Astrocyte (in vitro differentiated cells and primary cell): ENCODE data around the gene EP300. TPM values are rescaled to one million over a fixed set of nuclear protein-coding genes. Genes with fewer than 3 reads are reported as not detected.
A peak's percentile ranks its signal among the peaks of the same experiment; 100 is the strongest.

ENCODE experiments used
- DNase-seq: peaks from one replicate; pipeline ENCODE4 v3.0.0-alpha.2; 2010; ENCODE audit warnings: low read depth
- FAIRE-seq: peaks from 2 replicates; lab custom pipeline; 2011; peaks lifted over from hg19 to GRCh38; lab: Jason Lieb, UNC
- H2AFZ ChIP-seq: 2 replicates; pipeline ENCODE4 v1.6.0; 2012; ENCODE audit warnings: low read depth, low read length, inconsistent platforms
- H3K27ac ChIP-seq: 2 replicates; pipeline ENCODE4 v1.5.1; 2011; ENCODE audit warnings: low read depth, low read length, inconsistent platforms
- H3K27me3 ChIP-seq: 2 replicates; pipeline ENCODE4 v1.6.0; 2011; ENCODE audit warnings: low read length, inconsistent platforms; ENCODE audit not compliant: insufficient read depth
- H3K36me3 ChIP-seq: 2 replicates; pipeline ENCODE4 v1.5.1; 2011; ENCODE audit warnings: low read length, inconsistent platforms; ENCODE audit not compliant: insufficient read depth
- H3K4me1 ChIP-seq: 2 replicates; pipeline ENCODE4 v1.5.1; 2011; ENCODE audit warnings: low read length, inconsistent platforms; ENCODE audit not compliant: insufficient read depth
- H3K4me2 ChIP-seq: 2 replicates; pipeline ENCODE4 v1.6.0; 2012; ENCODE audit warnings: low read length, inconsistent platforms
- H3K4me3 ChIP-seq: 2 replicates; pipeline ENCODE4 v1.5.1; 2011; ENCODE audit warnings: low read depth, mild to moderate bottlenecking, low read length, inconsistent platforms; ENCODE audit not compliant: insufficient read depth
- H3K79me2 ChIP-seq: 2 replicates; pipeline ENCODE4 v1.6.0; 2012; ENCODE audit warnings: mild to moderate bottlenecking, low read length, inconsistent platforms; ENCODE audit not compliant: insufficient read depth
- H3K9ac ChIP-seq: 2 replicates; pipeline ENCODE4 v1.6.0; 2012; ENCODE audit warnings: mild to moderate bottlenecking, low read length, inconsistent platforms
- H3K9me3 ChIP-seq: 2 replicates; pipeline ENCODE4 v1.5.1; 2012; ENCODE audit warnings: low read depth, mild to moderate bottlenecking, low read length, inconsistent platforms; ENCODE audit not compliant: insufficient read depth
- H4K20me1 ChIP-seq: 2 replicates; pipeline ENCODE4 v1.6.0; 2012; ENCODE audit warnings: low read length, inconsistent platforms; ENCODE audit not compliant: insufficient read depth
- H3K27ac Mint-ChIP-seq: one replicate; pipeline ENCODE4 v1.8.0; 2021; ENCODE audit warnings: mild to moderate bottlenecking, mixed read lengths; ENCODE audit not compliant: unreplicated experiment
- H3K27me3 Mint-ChIP-seq: one replicate; pipeline ENCODE4 v1.8.0; 2021; ENCODE audit warnings: low read depth, mixed read lengths; ENCODE audit not compliant: unreplicated experiment
- H3K36me3 Mint-ChIP-seq: one replicate; pipeline ENCODE4 v1.8.0; 2021; ENCODE audit warnings: low read depth, mixed read lengths; ENCODE audit not compliant: unreplicated experiment
- H3K4me1 Mint-ChIP-seq: one replicate; pipeline ENCODE4 v1.8.0; 2021; ENCODE audit warnings: low read depth, mixed read lengths; ENCODE audit not compliant: unreplicated experiment
- H3K4me3 Mint-ChIP-seq: one replicate; pipeline ENCODE4 v1.8.0; 2021; ENCODE audit warnings: mild to moderate bottlenecking, moderate library complexity, mixed read lengths; ENCODE audit not compliant: unreplicated experiment
- H3K9me3 Mint-ChIP-seq: one replicate; pipeline ENCODE4 v1.8.0; 2021; ENCODE audit warnings: mild to moderate bottlenecking, mixed read lengths; ENCODE audit not compliant: unreplicated experiment
- CTCF ChIP-seq: IDR thresholded peaks from 2 replicates; pipeline ENCODE4 v1.5.1; 2011; ENCODE audit warnings: low read depth, mild to moderate bottlenecking, inconsistent platforms, low read length, moderate library complexity; ENCODE audit not compliant: insufficient read depth
- EZH2 ChIP-seq: IDR thresholded peaks from 2 replicates; pipeline ENCODE4 v1.6.1; 2012; ENCODE audit warnings: mild to moderate bottlenecking, low read length, inconsistent platforms; ENCODE audit not compliant: insufficient read depth
- total RNA-seq: library from RNA; stranded (reverse); gene quantifications from 2 replicates; pipeline ENCODE4 v1.2.1, GENCODE V29; 2021

Gene EP300
- total RNA-seq, 1 donor from 2014 or later, result 64.7 TPM

GRCh38 chr22:41191467-41191866 lies 99.1 kb downstream of the EP300 start:
- no peaks in the 10 kb centered on the region for H3K79me2 ChIP-seq
- H3K4me1 Mint-ChIP-seq, result no peaks in the 10 kb centered on the region
- no peaks in the 10 kb centered on the region for H4K20me1 ChIP-seq
- no peak for FAIRE-seq
- H3K4me1 ChIP-seq, result no peaks in the 10 kb centered on the region
- H3K27me3 ChIP-seq, result no peaks in the 10 kb centered on the region
- H3K27ac Mint-ChIP-seq, result no peak overlapping the region
- H3K4me2 ChIP-seq, result no peak overlapping the region
- no peak overlapping the region for H3K4me3 Mint-ChIP-seq
- DNase-seq, result no peak
- H2AFZ ChIP-seq, result no peak overlapping the region
- no peak overlapping the region for H3K4me3 ChIP-seq
- no peaks in the 10 kb centered on the region for H3K36me3 ChIP-seq
- no peak for TF ChIP-seq CTCF
- no peak for TF ChIP-seq EZH2
- H3K27ac ChIP-seq, result no peak overlapping the region
- H3K36me3 Mint-ChIP-seq, result no peaks in the 10 kb centered on the region
- H3K27me3 Mint-ChIP-seq, result peaks cover 13% of the 10 kb centered on the region
- H3K9me3 Mint-ChIP-seq, result no peaks in the 10 kb centered on the region
- H3K9ac ChIP-seq, result no peak overlapping the region
- H3K9me3 ChIP-seq, result no peaks in the 10 kb centered on the region

- Mint-ChIP-seq H3K27ac (peak overlapping the region; percentile 2), H3K4me3 (no peak overlapping the region), H3K36me3 (no peaks in the 10 kb centered on the region), H3K27me3 (peaks cover 23% of the 10 kb centered on the region), H3K4me1 (peaks cover 4% of the 10 kb centered on the region), H3K9me3 (no peaks in the 10 kb centered on the region)
- Histone ChIP-seq H3K4me2 (no peak overlapping the region), H3K4me3 (no peak overlapping the region), H3K9me3 (no peaks in the 10 kb centered on the region), H3K79me2 (no peaks in the 10 kb centered on the region), H4K20me1 (no peaks in the 10 kb centered on the region), H3K9ac (no peak overlapping the region), H2AFZ (no peak overlapping the region), H3K27ac (no peak overlapping the region), H3K27me3 (no peaks in the 10 kb centered on the region), H3K4me1 (peaks cover 15% of the 10 kb centered on the region), H3K36me3 (no peaks in the 10 kb centered on the region)
- DNase-seq (no peak), FAIRE-seq (no peak)
- TF ChIP-seq CTCF, result no peak
- no peak for TF ChIP-seq EZH2
These were observed 101.4 kb downstream of the EP300 start for GRCh38 chr22:41193829-41194228.

- no peaks in the 10 kb centered on the region for H3K27me3 ChIP-seq
- H2AFZ ChIP-seq, result peak overlapping the region; percentile 98
- H3K4me3 ChIP-seq, result peak overlapping the region; percentile 84
- peaks cover 32% of the 10 kb centered on the region for H3K27me3 Mint-ChIP-seq
- peaks cover 4% of the 10 kb centered on the region for H3K4me1 Mint-ChIP-seq
- H3K4me2 ChIP-seq, result peak overlapping the region; percentile 87
- H3K36me3 Mint-ChIP-seq, result no peaks in the 10 kb centered on the region
- no peak for FAIRE-seq
- H3K36me3 ChIP-seq, result no peaks in the 10 kb centered on the region
- H3K27ac Mint-ChIP-seq, result peak overlapping the region; percentile 41
- peak; percentile 18 for DNase-seq
- no peaks in the 10 kb centered on the region for H3K79me2 ChIP-seq
- no peaks in the 10 kb centered on the region for H3K9me3 Mint-ChIP-seq
- H3K4me1 ChIP-seq, result peaks cover 15% of the 10 kb centered on the region
- no peaks in the 10 kb centered on the region for H4K20me1 ChIP-seq
- H3K9me3 ChIP-seq, result no peaks in the 10 kb centered on the region
- H3K27ac ChIP-seq, result no peak overlapping the region
- peak overlapping the region; percentile 62 for H3K9ac ChIP-seq
- TF ChIP-seq EZH2, result no peak
- no peak for TF ChIP-seq CTCF
- H3K4me3 Mint-ChIP-seq, result peak overlapping the region; percentile 91
These were observed 104.9 kb downstream of the EP300 start for GRCh38 chr22:41197038-41197972.
